Natural killer cell (primary cell): Measurements from ENCODE around the gene FARS2. TPM values are rescaled to one million over a fixed set of nuclear protein-coding genes. Genes with fewer than 3 reads are reported as not detected.

Experiments
- ATAC-seq, 3 donors: fragments of 150-1000 bp in 2 of 3; fragments of 200-7000 bp in 1 of 3; cut with Tn5 transposase; 1 replicate in 1 of 3; 2 replicates in 2 of 3; pipeline ENCODE4 v1.10.0; 2021; ENCODE audit warnings: mild to moderate bottlenecking in 2 of 3, moderate library complexity in 2 of 3
- DNase-seq, 2 donors: peaks; one replicate each; pipeline versions ENCODE4 v3.0.0 to v3.0.0-alpha.2; 2013 to 2021; ENCODE audit warnings: mixed read lengths in 1 of 2
- H3K27ac ChIP-seq: one replicate; pipeline ENCODE4 v1.5.1; 2013; ENCODE audit warnings: mild to moderate bottlenecking, low read length
- H3K27me3 ChIP-seq: one replicate; pipeline ENCODE4 v1.6.1; 2013; ENCODE audit warnings: low read length; ENCODE audit not compliant: control insufficient read depth, insufficient read depth
- H3K36me3 ChIP-seq: one replicate; pipeline ENCODE4 v1.6.1; 2013; ENCODE audit warnings: low read length; ENCODE audit not compliant: control insufficient read depth, insufficient read depth
- H3K4me1 ChIP-seq: one replicate; pipeline ENCODE4 v1.6.1; 2013; ENCODE audit warnings: low read length; ENCODE audit not compliant: control insufficient read depth, insufficient read depth
- H3K4me3 ChIP-seq: one replicate; pipeline ENCODE4 v1.5.1; 2013; ENCODE audit warnings: low read length
- H3K9me3 ChIP-seq: one replicate; pipeline ENCODE4 v1.6.1; 2013; ENCODE audit warnings: low read length; ENCODE audit not compliant: control insufficient read depth, insufficient read depth
- H3K27ac Mint-ChIP-seq, 2 donors: one replicate each; pipeline ENCODE4 v1.8.0; 2022; ENCODE audit warnings: mild to moderate bottlenecking in 2 of 2, mixed read lengths in 2 of 2, moderate library complexity in 1 of 2
- H3K27me3 Mint-ChIP-seq, 2 donors: one replicate each; pipeline ENCODE4 v1.8.0; 2022; ENCODE audit warnings: low read depth in 2 of 2, mixed read lengths in 2 of 2
- H3K36me3 Mint-ChIP-seq: one replicate; pipeline ENCODE4 v1.8.0; 2022; ENCODE audit warnings: mixed read lengths
- H3K4me1 Mint-ChIP-seq, 2 donors: one replicate each; pipeline ENCODE4 v1.8.0; 2022; ENCODE audit warnings: mixed read lengths in 2 of 2
- H3K4me3 Mint-ChIP-seq: one replicate; pipeline ENCODE4 v1.8.0; 2022; ENCODE audit warnings: mild to moderate bottlenecking, moderate library complexity, mixed read lengths
- H3K9me3 Mint-ChIP-seq, 2 donors: one replicate each; pipeline ENCODE4 v1.8.0; 2022; ENCODE audit warnings: mixed read lengths in 2 of 2
- CTCF ChIP-seq: fragments of 200-600 bp; IDR thresholded peaks from one replicate; pipeline ENCODE4 v1.8.0; 2022; ENCODE audit warnings: antibody characterized with exemption
- WGBS: methylation state at CpG from one replicate; pipeline ENCODE4 v1.1.7; 2013; ENCODE audit warnings: missing lambda C conversion rate; ENCODE audit not compliant: insufficient coverage; 5-methylcytosine and 5-hydroxymethylcytosine counted together
- intact Hi-C: fragments of 100-400 bp; cut with micrococcal nuclease; formaldehyde crosslinking; loops from one replicate; pipeline ENCODE4 v1.14.2; 2022
- total RNA-seq, 4 donors: library from RNA; stranded (reverse); fragments of 120-200 nt in 1 of 4; gene quantifications; one replicate each; pipeline versions ENCODE4 v1.2.3 to v1.2.4, GENCODE V29; 2013 to 2022

The FARS2 gene
- total RNA-seq, 3 donors from 2014 or later (not counting 1 experiment from before 2014, with no cell fraction given): 15.3 to 24.8 (median 22.7) TPM

DNA sequence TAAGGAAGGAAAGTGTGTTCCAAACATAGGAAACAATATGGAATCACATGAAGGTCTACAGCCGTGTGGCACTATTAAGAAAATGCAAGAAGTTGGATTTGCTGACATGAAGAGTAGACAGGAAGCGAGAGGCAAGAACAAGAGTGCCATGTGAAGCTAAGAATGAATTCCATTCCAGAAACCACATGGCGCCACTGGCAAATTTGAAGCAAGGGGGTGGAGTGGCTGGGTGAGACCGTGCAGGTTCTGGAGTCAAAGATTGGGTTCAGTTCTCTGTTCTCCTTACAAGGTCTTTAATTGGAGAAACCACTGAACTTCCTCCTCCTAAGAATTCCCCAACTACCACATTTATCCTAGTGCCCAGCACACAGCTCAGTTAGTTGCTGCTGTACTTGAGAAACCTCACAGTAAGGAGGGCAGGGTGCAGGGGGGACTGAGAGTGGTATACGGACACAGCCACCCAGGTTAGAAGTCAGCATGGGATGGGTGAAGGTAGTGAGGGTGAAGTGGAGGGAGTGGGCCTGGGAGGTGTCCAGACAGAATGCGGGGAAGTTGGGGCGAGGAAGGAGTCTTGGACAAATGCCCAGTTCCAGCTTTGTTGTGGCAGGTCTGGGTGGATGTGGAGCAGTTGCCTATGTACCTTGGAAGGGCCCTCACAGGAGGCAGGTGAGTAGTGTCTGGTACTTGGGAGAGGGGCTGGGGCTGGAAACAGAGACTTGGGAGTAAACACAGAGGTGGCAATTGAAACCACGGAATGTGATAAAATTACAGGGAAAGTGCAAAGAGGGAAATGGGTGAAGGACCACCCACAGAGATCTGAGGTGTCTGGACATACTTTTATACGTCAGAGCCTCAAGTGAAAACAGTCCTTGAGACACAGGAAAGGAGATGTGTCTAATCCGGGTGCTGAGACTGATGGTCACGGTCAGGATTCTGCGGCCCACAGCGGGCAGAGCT, 14.9 kb upstream of the FARS2 start:
- no peaks in the 10 kb centered on the region for H3K9me3 ChIP-seq
- H3K4me1 Mint-ChIP-seq: no peaks in the 10 kb centered on the region
- H3K27me3 Mint-ChIP-seq: no peaks in the 10 kb centered on the region

GRCh38 chr6:5247201-5247600, 14.1 kb upstream of the FARS2 start:
- H3K4me3 Mint-ChIP-seq: no peak overlapping the region

More for the DNA sequence above, 14.9 kb upstream of the FARS2 start:
- 93% methylated on average over 13 of the region's 13 CpGs for WGBS
- no peak overlapping the region for H3K4me3 Mint-ChIP-seq
- no peak overlapping the region for H3K4me3 ChIP-seq
- H3K27me3 ChIP-seq: no peaks in the 10 kb centered on the region
- H3K36me3 Mint-ChIP-seq: no peaks in the 10 kb centered on the region
- no peaks in the 10 kb centered on the region for H3K4me1 ChIP-seq
- no peak for TF ChIP-seq CTCF
- intact Hi-C loops: no loop called here
- H3K27ac ChIP-seq: no peak overlapping the region
- DNase-seq (no peak), ATAC-seq (no peak)
- H3K9me3 Mint-ChIP-seq: no peaks in the 10 kb centered on the region
- no peaks in the 10 kb centered on the region for H3K36me3 ChIP-seq
- no peak overlapping the region for H3K27ac Mint-ChIP-seq

DNA sequence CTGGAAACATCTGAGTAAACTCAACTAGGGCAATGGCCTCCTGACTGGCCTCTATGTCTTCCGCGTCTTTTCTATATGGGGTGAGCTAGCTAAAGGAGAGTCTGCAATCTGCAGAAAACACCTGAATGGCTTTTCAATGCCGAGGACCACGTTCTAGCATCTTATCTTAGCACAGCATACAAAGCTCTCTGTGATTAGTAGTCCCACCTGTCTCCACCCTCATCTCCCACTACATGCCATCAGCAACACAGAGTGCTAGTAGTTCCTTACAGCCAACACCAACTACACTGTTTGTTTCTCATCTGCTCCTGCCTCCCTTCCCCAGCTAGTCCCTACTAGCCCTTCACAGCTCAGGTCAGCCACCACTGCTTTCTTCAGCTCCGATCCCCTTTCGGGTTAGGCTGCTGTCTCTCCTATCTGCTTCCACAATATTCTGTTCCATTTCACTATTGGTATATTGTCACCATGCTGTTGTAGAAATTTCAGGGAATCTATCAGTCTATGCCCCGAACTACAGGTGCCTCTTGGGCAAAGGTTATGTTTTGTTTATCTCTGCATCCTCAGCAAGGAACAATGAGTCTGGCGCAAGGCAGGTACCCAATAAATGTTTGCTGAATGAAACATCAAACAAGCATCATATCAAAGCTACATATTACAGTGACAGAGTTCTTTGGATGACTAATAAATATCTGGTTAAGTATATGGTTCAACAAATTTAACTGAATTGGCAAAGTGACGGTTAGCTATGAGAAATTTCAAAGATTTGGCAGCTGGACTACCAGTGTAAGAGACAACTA, 12.8 kb upstream of the FARS2 start:
- H3K27me3 Mint-ChIP-seq: no peaks in the 10 kb centered on the region
- ATAC-seq: no peak
- H3K4me1 ChIP-seq: no peaks in the 10 kb centered on the region
- no peaks in the 10 kb centered on the region for H3K27me3 ChIP-seq
- H3K27ac Mint-ChIP-seq: no peak overlapping the region
- H3K4me3 Mint-ChIP-seq: no peak overlapping the region
- 96% methylated on average over 9 of the region's 9 CpGs for WGBS
- H3K4me3 ChIP-seq: no peak overlapping the region
- H3K36me3 Mint-ChIP-seq: no peaks in the 10 kb centered on the region
- H3K36me3 ChIP-seq: no peaks in the 10 kb centered on the region
- no peak for DNase-seq
- intact Hi-C loops: no loop called here
- H3K9me3 ChIP-seq: no peaks in the 10 kb centered on the region
- H3K9me3 Mint-ChIP-seq: no peaks in the 10 kb centered on the region
- no peak for TF ChIP-seq CTCF
- no peak overlapping the region for H3K27ac ChIP-seq
- no peaks in the 10 kb centered on the region for H3K4me1 Mint-ChIP-seq

More at GRCh38 chr6:5247201-5247600, 14.1 kb upstream of the FARS2 start:
- H3K27ac ChIP-seq: no peak overlapping the region
- no peaks in the 10 kb centered on the region for H3K36me3 Mint-ChIP-seq
- TF ChIP-seq CTCF: no peak
- no peak overlapping the region for H3K27ac Mint-ChIP-seq
- no peak overlapping the region for H3K4me3 ChIP-seq
- no peaks in the 10 kb centered on the region for H3K4me1 Mint-ChIP-seq
- H3K4me1 ChIP-seq: no peaks in the 10 kb centered on the region
- intact Hi-C loops: no loop called here
- WGBS: 100% methylated on average over 2 of the region's 2 CpGs
- no peak for DNase-seq
- no peaks in the 10 kb centered on the region for H3K9me3 Mint-ChIP-seq
- ATAC-seq: no peak
- no peaks in the 10 kb centered on the region for H3K9me3 ChIP-seq
- H3K27me3 ChIP-seq: no peaks in the 10 kb centered on the region
- H3K36me3 ChIP-seq: no peaks in the 10 kb centered on the region
- no peaks in the 10 kb centered on the region for H3K27me3 Mint-ChIP-seq
